Caco-2 (cell line): Measurements from ENCODE around the gene CLPSL2. TPM values are rescaled to one million over a fixed set of nuclear protein-coding genes. Genes with fewer than 3 reads are reported as not detected.

ENCODE experiments used
- BruUV-seq: library from RNA; stranded (reverse); fragments of 400-500 nt; replicated peaks from 2 replicates; lab custom pipeline; 2021; lab: Mats Ljungman, UMichigan
- CTCF ChIA-PET: fragments of 300-600 bp; sonication (Branson Sonifier 250); formaldehyde crosslinking; loops from one replicate; lab custom pipeline; 2022; ENCODE audit warnings: antibody characterized with exemption; lab: Charles Lee
- POLR2A ChIA-PET: fragments of 300-600 bp; sonication (Branson Sonifier 250); formaldehyde crosslinking; loops from one replicate; lab custom pipeline; 2022; ENCODE audit warnings: antibody characterized with exemption; lab: Charles Lee
- DNase-seq, 2 experiments: peaks; one replicate each; pipeline versions ENCODE4 v3.0.0 to v3.0.0-alpha.2; 2020 to 2022
- H3K27me3 ChIP-seq: replicated peaks from 2 replicates; pipeline ENCODE4 v1.6.0; 2011; ENCODE audit warnings: low read length; ENCODE audit not compliant: control insufficient read depth, insufficient read depth
- H3K36me3 ChIP-seq: 2 replicates; pipeline ENCODE4 v1.5.1; 2011; ENCODE audit warnings: low read length; ENCODE audit not compliant: control insufficient read depth, insufficient read depth
- H3K4me1 ChIP-seq: fragments of 250-450 bp; sonication (Bioruptor Pico); 2 replicates; pipeline ENCODE4 v1.5.1; 2020; ENCODE audit warnings: mild to moderate bottlenecking
- H3K4me3 ChIP-seq: 2 replicates; pipeline ENCODE4 v1.5.1; 2011; ENCODE audit warnings: low read depth, mild to moderate bottlenecking, control low read depth, low read length
- H3K9me3 ChIP-seq: fragments of 250-450 bp; sonication (Bioruptor Pico); 2 replicates; pipeline ENCODE4 v1.5.1; 2020; ENCODE audit warnings: mild to moderate bottlenecking, moderate library complexity
- H3K27ac Mint-ChIP-seq: one replicate; pipeline ENCODE4 v1.8.0; 2022; ENCODE audit warnings: mixed read lengths; ENCODE audit not compliant: unreplicated experiment
- H3K27me3 Mint-ChIP-seq: one replicate; pipeline ENCODE4 v1.8.0; 2022; ENCODE audit warnings: mixed read lengths; ENCODE audit not compliant: insufficient read depth, unreplicated experiment
- H3K36me3 Mint-ChIP-seq: one replicate; pipeline ENCODE4 v1.8.0; 2022; ENCODE audit warnings: mild to moderate bottlenecking, mixed read lengths; ENCODE audit not compliant: insufficient read depth, unreplicated experiment
- H3K4me1 Mint-ChIP-seq: one replicate; pipeline ENCODE4 v1.8.0; 2022; ENCODE audit warnings: low read depth, mixed read lengths; ENCODE audit not compliant: unreplicated experiment
- H3K4me3 Mint-ChIP-seq: one replicate; pipeline ENCODE4 v1.8.0; 2022; ENCODE audit warnings: mild to moderate bottlenecking, moderate library complexity, mixed read lengths; ENCODE audit not compliant: unreplicated experiment
- H3K9me3 Mint-ChIP-seq: one replicate; pipeline ENCODE4 v1.8.0; 2022; ENCODE audit warnings: mixed read lengths; ENCODE audit not compliant: unreplicated experiment
- intact Hi-C: fragments of 100-400 bp; cut with micrococcal nuclease; formaldehyde crosslinking; loops from one replicate; pipeline ENCODE4 v1.10.0; 2022; ENCODE audit not compliant: unreplicated experiment
- total RNA-seq: library from RNA; stranded (reverse); gene quantifications from 2 replicates; pipeline ENCODE4 v1.2.3, GENCODE V29; 2022
- TF ChIP-seq, protein P1 (sequence below), 2 experiments: fragments of 200-600 bp in 1 of 2; IDR thresholded peaks; 1 replicate in 1 of 2; 2 replicates in 1 of 2; pipeline versions ENCODE4 v1.5.1 to v1.8.0; 2011 to 2022; ENCODE audit warnings: antibody characterized with exemption in 1 of 2, control low read depth in 1 of 2, inconsistent platforms in 1 of 2, low read depth in 1 of 2, low read length in 1 of 2, mild to moderate bottlenecking in 1 of 2, moderate library complexity in 1 of 2; ENCODE audit not compliant: insufficient read depth in 1 of 2, severe bottlenecking in 1 of 2, unreplicated experiment in 1 of 2

CLPSL2 gene
- total RNA-seq, 1 experiment from 2014 or later = 2.0 TPM

DNA sequence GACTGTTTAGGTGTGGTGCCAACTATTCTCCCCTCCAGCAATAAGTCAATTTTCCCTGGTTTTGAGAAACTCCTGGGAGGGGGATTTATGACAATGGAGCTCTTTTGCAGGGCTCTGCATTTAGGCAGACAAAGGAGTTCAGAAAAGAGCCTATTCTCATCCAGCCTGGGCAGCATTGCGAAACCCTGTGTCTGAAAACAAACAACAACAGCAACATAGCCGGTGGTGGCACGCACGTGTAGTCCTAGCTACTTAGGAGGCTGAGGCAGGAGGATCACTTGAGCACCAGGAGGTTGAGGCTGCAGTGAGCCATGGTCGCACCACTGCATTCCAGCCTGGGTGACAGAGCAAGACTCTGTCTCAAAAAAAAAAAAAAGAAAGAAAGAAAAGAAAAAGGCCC is 14.3 kb downstream of the CLPSL2 start:
- Histone ChIP-seq H3K36me3 (no peaks in the 10 kb centered on the region), H3K9me3 (no peaks in the 10 kb centered on the region), H3K4me3 (no peak overlapping the region), H3K4me1 (peaks cover 11% of the 10 kb centered on the region), H3K27me3 (no peaks in the 10 kb centered on the region)
- ChIA-PET CTCF (no interaction called here), POLR2A (no interaction called here)
- intact Hi-C loops = no loop called here
- Mint-ChIP-seq H3K27me3 (peaks cover 11% of the 10 kb centered on the region), H3K36me3 (no peaks in the 10 kb centered on the region), H3K4me3 (no peak overlapping the region), H3K9me3 (no peaks in the 10 kb centered on the region), H3K4me1 (no peaks in the 10 kb centered on the region), H3K27ac (no peak overlapping the region)
- no peak for DNase-seq
- BruUV-seq = no TSS peak
- TF ChIP-seq, protein P1, sequence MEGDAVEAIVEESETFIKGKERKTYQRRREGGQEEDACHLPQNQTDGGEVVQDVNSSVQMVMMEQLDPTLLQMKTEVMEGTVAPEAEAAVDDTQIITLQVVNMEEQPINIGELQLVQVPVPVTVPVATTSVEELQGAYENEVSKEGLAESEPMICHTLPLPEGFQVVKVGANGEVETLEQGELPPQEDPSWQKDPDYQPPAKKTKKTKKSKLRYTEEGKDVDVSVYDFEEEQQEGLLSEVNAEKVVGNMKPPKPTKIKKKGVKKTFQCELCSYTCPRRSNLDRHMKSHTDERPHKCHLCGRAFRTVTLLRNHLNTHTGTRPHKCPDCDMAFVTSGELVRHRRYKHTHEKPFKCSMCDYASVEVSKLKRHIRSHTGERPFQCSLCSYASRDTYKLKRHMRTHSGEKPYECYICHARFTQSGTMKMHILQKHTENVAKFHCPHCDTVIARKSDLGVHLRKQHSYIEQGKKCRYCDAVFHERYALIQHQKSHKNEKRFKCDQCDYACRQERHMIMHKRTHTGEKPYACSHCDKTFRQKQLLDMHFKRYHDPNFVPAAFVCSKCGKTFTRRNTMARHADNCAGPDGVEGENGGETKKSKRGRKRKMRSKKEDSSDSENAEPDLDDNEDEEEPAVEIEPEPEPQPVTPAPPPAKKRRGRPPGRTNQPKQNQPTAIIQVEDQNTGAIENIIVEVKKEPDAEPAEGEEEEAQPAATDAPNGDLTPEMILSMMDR (IDR thresholded peaks at IDR 0.05; ENCODE audit: insufficient read depth in 1 of 2, low read depth in 1 of 2, low read length in 1 of 2, severe bottlenecking in 1 of 2, unreplicated experiment in 1 of 2) = no peak

DNA sequence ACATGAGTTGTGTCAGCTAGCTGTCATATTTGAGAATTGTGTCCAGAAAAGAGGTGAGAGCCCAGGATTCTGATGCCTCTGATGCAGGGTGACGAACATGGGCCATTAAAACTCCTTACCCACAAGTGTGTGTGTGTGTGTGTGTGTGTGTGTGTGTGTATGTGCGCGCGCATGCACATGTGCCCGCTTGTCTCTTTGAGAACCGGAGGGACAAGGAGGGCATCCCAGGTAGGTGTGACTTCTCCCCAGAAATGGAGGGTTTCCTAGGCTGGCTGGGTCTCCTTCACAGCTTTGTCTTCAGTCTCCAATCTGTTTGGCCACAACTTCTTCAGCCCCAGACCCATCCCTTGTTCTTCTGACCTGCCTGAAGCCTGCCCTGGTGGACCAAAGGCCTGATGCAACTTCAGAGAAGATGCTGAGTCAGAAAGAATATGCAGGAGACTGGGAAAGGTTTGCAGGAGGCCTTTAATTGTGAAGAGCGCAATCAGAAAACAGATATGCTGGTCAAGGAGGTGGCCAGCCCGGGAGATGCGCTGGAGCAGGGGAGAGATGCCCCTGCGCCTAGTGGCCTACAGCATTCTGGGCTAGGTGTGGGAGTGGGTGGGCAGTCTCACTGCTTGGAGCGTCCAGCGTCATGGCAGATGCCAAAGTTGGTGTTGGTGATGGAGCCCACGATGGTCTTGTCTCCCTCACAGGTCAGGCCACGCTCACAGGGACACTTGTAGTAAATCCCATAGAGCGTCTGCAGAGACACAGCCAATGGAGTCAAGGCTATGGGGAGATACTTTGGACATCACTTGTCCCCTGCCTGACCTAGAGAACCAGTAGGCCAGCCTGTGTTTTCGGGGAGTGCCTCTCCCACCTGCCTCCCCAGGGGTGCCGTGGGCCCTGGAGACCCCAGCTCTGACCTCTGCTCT is 18.4 kb downstream of the CLPSL2 start:
- TF ChIP-seq, protein P1 (IDR thresholded peaks at IDR 0.05; ENCODE audit: insufficient read depth in 1 of 2, low read depth in 1 of 2, low read length in 1 of 2, severe bottlenecking in 1 of 2, unreplicated experiment in 1 of 2) = no peak

DNA sequence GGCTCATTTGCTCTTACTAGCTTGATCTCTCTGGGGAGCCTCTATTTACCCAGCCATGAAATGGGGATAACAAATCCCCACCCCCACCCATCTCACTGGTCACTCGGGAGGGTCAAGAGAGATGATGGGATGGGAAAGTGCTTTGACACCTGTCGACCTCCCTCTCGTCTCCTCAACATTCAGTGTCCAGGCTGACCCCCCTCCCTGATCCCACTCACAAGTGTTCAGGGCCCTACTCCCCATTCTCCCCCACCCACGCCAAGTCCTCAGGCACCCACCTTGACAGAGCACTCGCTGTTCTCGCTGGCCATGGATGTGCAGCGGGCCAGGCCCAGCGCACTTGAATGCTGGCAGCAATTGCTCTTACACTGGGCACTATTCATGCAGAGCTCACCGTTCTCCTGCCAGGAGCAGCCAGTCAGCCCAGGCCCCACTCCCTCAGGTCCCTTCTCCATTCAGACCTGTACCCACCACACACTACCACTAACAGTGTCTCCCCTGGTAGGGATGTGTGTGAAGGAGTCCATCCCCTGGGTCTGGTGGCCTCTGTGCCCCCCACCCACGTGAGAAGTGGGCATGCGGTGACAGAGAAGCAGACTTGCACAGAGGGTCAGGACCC is 19.2 kb downstream of the CLPSL2 start:
- intact Hi-C loops = no loop called here
- Histone ChIP-seq H3K4me3 (no peak overlapping the region), H3K27me3 (no peaks in the 10 kb centered on the region), H3K9me3 (no peaks in the 10 kb centered on the region), H3K4me1 (peaks cover 10% of the 10 kb centered on the region; the same call in 1 of the 2 replicates), H3K36me3 (no peaks in the 10 kb centered on the region)
- Mint-ChIP-seq H3K9me3 (no peaks in the 10 kb centered on the region), H3K36me3 (no peaks in the 10 kb centered on the region), H3K27me3 (peaks cover 4% of the 10 kb centered on the region), H3K4me1 (no peaks in the 10 kb centered on the region), H3K27ac (no peak overlapping the region), H3K4me3 (no peak overlapping the region)
- DNase-seq = no peak
- ChIA-PET POLR2A (no interaction called here), CTCF (no interaction called here)
- BruUV-seq = no TSS peak
- TF ChIP-seq, protein P1 (IDR thresholded peaks at IDR 0.05; ENCODE audit: insufficient read depth in 1 of 2, low read depth in 1 of 2, low read length in 1 of 2, severe bottlenecking in 1 of 2, unreplicated experiment in 1 of 2) = no peak

More for the DNA sequence above, 18.4 kb downstream of the CLPSL2 start:
- H3K4me1 ChIP-seq = peaks cover 10% of the 10 kb centered on the region; the same call in 1 of the 2 replicates
- no peak overlapping the region for H3K4me3 ChIP-seq
- no peak for DNase-seq
- CTCF ChIA-PET = no interaction called here
- POLR2A ChIA-PET = interaction anchor here (0.6 kb wide), 1 partner anchor 566 kb away, joined by 4 read pairs; no protein-coding TSS in a partner anchor
- Mint-ChIP-seq H3K27me3 (peaks cover 7% of the 10 kb centered on the region), H3K27ac (no peak overlapping the region), H3K36me3 (no peaks in the 10 kb centered on the region), H3K4me1 (no peaks in the 10 kb centered on the region), H3K9me3 (no peaks in the 10 kb centered on the region), H3K4me3 (no peak overlapping the region)
- H3K9me3 ChIP-seq = no peaks in the 10 kb centered on the region
- no peaks in the 10 kb centered on the region for H3K27me3 ChIP-seq
- intact Hi-C loops = no loop called here
- no peaks in the 10 kb centered on the region for H3K36me3 ChIP-seq
- BruUV-seq = no TSS peak
